GM20000 (cell line): Measurements from ENCODE around the gene ABCB9.

ENCODE experiments used
- DNase-seq: peaks from one replicate; pipeline ENCODE4 v3.0.0; 2012; ENCODE audit warnings: low spot score
- TF ChIP-seq, protein P1 (sequence below): IDR thresholded peaks from 2 replicates; pipeline ENCODE4 v1.5.1; 2012; ENCODE audit warnings: mild to moderate bottlenecking, control low read depth; ENCODE audit errors: extremely low read depth, missing control alignments

ABCB9 gene

DNA sequence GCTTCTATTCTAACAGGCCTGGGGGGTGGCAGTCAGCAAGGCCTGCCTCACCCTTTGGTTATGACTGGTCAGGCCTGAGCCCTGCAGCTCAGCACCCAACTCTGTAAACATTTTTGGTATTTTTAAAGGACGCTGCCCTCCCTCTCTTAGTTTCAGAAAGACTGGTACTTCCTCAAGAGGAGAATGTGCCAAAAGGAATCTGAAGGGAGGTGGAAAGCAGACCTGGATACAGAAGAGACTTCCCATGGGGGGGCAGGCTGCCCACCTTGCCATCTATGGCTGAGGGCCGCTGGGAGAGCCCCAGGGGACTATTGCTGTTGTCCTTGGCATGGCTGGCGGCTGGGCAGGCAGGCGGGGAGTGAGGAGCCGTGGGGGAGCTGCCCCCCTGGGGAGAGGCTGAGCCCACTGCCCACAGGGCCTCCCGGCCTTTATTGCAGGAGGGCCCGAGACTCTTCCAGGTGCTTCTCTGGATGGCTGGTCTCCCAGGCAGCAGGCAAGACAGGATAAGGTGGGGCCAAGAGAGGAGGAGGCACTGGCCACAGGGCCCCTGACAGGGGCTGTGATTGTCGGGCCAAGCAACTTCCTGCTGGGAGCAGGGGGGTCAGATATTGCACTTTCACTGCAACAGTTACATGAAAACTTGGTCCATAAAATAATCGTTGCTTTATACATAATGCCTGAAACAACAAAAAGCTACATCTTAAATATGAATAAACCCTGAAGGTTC is 17.7 kb upstream of the ABCB9 start:
- DNase-seq: no peak
- TF ChIP-seq, protein P1, sequence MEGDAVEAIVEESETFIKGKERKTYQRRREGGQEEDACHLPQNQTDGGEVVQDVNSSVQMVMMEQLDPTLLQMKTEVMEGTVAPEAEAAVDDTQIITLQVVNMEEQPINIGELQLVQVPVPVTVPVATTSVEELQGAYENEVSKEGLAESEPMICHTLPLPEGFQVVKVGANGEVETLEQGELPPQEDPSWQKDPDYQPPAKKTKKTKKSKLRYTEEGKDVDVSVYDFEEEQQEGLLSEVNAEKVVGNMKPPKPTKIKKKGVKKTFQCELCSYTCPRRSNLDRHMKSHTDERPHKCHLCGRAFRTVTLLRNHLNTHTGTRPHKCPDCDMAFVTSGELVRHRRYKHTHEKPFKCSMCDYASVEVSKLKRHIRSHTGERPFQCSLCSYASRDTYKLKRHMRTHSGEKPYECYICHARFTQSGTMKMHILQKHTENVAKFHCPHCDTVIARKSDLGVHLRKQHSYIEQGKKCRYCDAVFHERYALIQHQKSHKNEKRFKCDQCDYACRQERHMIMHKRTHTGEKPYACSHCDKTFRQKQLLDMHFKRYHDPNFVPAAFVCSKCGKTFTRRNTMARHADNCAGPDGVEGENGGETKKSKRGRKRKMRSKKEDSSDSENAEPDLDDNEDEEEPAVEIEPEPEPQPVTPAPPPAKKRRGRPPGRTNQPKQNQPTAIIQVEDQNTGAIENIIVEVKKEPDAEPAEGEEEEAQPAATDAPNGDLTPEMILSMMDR: no peak

DNA sequence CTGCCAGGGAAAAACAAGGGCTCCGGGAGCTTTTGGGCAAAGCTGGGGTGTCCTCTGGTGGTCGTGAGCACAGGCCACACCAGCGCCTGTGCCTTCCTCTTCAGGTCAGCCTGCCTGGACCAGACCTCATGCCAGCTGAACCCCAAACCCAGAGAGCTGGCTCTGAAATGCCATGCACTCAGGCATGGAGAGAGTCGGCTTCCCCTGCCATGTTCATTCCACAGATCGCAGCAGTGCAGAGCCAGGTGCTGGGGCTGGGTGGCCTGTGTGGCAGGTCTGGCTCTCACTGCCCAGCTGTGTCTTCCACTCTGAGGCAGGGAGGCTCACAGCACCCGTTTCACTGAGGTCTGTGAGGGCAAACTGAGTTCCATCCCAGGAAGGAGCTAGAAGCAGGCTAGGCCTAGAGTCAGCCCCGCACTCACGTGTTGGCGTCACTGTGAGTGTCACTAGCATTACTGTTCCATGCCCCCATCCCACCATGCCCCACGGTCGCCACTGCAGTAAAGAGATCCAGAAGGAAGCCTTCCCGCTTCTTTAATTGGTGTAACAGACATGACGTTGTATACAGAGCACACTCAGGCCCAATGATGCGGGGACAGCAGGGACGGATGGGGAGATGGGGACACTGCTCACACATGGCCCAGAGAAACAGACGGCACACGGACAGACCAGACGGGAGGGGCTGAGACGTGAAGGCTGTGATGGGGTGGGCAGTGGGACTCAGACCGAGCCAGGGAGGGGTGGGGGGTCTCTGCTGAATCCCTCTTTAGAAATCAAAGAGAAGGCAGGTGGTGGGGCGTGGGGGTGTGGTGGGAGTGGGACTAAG is 16.9 kb upstream of the ABCB9 start:
- TF ChIP-seq, protein P1: no peak
- DNase-seq: no peak

DNA sequence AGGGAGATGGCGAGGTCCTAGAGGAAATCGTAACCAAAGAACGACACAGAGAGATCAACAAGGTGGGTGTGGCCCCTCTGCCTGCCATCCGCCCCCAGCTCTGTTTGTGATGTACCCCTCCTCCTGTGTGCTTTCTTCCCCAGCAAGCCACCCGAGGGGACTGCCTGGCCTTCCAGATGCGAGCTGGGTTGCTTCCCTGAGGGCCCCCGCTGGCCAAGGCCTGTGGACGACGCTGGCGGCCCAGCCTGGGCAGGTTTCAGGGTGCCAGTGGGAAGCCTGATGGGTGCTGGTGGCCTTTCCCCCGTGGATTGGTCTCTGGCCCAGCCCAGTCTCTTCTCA is 16.2 kb upstream of the ABCB9 start:
- TF ChIP-seq, protein P1: no peak
- no peak for DNase-seq

DNA sequence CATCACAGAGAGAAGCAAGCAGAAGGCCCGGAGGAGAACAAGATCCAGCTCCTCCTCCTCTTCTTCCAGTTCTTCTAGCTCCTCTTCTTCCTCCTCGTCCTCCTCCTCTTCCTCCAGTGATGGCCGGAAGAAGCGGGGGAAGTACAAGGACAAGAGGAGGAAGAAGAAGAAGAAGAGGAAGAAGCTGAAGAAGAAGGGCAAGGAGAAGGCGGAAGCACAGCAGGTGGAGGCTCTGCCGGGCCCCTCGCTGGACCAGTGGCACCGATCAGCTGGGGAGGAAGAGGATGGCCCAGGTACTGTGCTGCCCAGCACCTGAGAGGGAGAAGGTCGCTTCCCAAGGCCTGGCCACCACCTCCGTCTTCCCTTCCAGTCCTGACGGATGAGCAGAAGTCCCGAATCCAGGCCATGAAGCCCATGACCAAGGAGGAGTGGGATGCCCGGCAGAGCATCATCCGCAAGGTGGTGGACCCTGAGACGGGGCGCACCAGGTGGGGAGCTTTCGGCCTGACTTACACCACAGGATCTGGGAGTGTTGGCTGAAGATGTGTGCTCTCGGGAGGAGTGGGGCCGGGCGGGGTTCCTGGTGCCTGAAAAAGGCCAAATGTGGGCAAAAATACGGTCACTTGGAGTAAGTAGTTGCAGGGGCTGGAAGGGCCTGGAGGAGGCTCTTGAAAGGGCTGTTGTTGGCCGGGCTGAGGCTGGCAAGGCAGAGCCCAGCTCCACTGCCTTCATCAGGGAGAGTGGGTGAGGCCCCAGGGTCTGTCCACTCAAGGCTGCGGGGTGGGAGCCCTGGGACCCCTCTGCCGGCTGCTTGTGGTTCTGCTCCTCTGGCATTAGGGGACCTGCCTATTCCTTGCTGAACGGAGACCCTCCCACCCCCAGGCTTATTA is 15.6 kb upstream of the ABCB9 start:
- TF ChIP-seq, protein P1: no peak
- DNase-seq: no peak

DNA sequence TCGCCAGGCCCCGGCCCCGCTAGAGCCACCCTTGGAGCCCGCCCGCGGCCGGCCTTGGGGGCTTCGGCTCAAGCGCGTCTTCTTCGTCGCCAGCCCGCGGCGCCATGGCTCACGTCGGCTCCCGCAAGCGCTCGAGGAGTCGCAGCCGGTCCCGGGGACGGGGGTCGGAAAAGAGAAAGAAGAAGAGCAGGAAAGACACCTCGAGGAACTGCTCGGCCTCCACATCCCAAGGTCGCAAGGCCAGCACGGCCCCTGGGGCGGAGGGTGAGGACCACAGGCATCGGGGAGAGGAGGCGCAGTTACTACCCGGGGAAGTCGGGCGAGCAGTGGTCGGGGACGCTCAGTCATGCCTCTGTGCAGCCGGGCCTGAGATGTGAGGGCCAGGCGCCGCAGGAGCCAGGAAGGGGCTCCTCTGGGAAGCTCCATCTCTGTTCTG is 14.8 kb upstream of the ABCB9 start:
- DNase-seq: peak; percentile 48

DNA sequence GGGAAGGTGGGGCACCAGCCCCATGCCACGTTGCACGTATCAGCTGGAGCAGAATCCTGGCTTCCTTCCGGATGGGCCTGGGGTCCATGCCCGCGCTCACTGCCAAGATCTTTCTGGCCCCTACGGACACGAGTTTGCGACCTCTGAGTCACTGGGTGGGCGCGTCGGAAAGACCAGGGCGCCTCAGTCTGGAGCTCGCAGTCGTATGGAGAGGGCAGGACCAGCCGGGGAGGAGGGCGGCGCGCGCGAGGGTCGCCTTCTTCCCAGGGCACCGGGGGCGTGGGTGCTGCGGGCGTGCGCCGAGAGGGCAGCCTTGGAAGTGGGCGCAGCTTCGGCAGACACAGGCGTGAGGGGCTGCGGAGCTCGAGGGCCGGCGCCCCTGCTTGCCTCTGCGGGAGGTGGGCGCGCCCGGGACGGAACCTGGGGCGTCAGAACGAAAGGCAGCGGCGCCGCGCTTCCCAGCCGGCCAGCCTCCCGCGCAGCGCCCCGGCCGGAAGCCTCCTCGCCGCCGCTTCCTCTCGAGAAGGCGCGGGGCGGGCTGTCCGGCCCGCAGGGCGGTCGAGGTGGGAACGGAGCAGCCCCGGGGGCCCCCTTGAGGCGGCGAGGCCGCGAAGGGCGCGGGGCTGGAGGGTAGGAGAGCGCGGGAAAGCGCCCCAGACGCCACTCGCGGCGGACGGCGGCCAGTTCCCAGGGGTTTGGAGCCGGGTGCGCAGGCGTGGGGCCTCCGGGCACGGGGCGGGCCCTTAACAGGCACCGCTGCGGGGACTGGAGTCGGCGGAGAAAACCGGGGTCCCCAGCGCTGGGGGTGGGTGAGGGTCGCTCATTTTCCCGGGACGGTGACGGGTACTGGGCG is 14.1 kb upstream of the ABCB9 start, which contains the start of gene ARL6IP4:
Gene ARL6IP4, plus strand, starts transcription at position 499 of the 853 bp plus-strand sequence. CDS start 459 bp downstream, outside the sequence.
- TF ChIP-seq, protein P1: no peak
- peak; percentile 94 for DNase-seq

More for the DNA sequence above, 14.8 kb upstream of the ABCB9 start:
- TF ChIP-seq, protein P1: no peak
